ENCODE data around the gene KIRREL1.

DNA sequence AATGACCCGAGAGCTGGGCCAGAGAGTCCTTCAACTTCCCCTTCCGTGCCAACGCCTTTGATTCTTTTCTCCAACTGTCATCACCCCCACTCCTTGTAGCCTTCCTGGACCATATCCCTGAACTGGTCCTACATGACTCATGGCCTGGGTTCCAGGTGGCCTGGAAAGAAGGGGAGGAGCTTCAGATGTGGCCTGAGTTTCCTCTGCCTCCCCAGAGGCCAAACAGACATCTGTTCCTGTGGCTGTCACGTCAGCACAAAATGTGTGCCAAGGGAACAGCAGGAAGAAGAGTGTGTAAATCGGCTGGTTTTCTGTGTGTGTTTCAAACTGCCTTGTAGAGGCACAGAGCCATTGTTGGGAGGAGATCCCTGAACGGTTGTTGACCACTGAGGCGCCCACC is 24.9 kb upstream of the KIRREL1 start:
- TF ChIP-seq, protein P1, sequence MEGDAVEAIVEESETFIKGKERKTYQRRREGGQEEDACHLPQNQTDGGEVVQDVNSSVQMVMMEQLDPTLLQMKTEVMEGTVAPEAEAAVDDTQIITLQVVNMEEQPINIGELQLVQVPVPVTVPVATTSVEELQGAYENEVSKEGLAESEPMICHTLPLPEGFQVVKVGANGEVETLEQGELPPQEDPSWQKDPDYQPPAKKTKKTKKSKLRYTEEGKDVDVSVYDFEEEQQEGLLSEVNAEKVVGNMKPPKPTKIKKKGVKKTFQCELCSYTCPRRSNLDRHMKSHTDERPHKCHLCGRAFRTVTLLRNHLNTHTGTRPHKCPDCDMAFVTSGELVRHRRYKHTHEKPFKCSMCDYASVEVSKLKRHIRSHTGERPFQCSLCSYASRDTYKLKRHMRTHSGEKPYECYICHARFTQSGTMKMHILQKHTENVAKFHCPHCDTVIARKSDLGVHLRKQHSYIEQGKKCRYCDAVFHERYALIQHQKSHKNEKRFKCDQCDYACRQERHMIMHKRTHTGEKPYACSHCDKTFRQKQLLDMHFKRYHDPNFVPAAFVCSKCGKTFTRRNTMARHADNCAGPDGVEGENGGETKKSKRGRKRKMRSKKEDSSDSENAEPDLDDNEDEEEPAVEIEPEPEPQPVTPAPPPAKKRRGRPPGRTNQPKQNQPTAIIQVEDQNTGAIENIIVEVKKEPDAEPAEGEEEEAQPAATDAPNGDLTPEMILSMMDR (IDR thresholded peaks at IDR 0.05) = no peak
- no peak for TF ChIP-seq POLR2A (IDR thresholded peaks at IDR 0.05)
- TF ChIP-seq POLR2AphosphoS5 (IDR thresholded peaks at IDR 0.05) = no peak
